ENCODE data around the gene SLC35D2.

The SLC35D2 gene

DNA sequence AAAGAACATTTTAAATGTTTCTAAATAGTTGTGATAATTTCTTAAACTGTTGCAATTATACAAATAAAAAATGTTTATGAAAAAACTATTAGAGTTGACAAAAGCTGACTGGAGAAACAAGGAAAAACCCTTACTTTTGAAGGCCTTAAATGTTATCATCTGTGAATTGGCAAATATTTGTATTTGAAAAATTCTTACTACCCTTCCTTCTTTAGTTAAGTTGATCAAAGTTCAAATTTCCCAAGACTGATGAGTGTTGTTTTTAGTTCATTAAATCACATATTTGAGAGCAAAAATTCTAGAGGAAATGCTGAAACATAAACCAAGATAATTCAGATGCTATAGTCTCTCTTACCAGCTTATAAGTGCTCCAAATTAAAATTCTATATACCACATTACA lies 2.6 kb upstream of the SLC35D2 start:
- FAIRE-seq (no peak), DNase-seq (ENCODE audit: insufficient read length, low spot score) (no peak)
- TF ChIP-seq, protein P1, sequence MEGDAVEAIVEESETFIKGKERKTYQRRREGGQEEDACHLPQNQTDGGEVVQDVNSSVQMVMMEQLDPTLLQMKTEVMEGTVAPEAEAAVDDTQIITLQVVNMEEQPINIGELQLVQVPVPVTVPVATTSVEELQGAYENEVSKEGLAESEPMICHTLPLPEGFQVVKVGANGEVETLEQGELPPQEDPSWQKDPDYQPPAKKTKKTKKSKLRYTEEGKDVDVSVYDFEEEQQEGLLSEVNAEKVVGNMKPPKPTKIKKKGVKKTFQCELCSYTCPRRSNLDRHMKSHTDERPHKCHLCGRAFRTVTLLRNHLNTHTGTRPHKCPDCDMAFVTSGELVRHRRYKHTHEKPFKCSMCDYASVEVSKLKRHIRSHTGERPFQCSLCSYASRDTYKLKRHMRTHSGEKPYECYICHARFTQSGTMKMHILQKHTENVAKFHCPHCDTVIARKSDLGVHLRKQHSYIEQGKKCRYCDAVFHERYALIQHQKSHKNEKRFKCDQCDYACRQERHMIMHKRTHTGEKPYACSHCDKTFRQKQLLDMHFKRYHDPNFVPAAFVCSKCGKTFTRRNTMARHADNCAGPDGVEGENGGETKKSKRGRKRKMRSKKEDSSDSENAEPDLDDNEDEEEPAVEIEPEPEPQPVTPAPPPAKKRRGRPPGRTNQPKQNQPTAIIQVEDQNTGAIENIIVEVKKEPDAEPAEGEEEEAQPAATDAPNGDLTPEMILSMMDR (IDR thresholded peaks at IDR 0.05; ENCODE audit: insufficient read depth, missing control alignments) = no peak

DNA sequence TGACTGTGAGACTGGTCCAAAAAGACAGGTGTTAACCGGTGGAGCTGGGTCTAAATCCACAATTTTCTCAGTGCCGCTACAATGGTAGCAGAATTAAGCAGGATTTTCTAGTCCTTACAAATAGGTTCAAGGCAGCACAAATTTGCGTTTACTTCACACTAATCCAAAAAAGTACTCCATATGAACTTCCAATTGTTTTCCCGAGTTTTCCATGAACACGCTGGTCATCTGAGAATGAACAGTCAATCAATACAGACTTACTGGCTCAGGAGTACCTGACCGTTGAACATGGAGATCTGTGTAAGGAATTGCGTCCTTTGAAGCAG lies 709 bp downstream of the SLC35D2 start:
- TF ChIP-seq, protein P1 (IDR thresholded peaks at IDR 0.05; ENCODE audit: insufficient read depth, missing control alignments) = no peak
- DNase-seq (ENCODE audit: insufficient read length, low spot score) (no peak), FAIRE-seq (no peak)

DNA sequence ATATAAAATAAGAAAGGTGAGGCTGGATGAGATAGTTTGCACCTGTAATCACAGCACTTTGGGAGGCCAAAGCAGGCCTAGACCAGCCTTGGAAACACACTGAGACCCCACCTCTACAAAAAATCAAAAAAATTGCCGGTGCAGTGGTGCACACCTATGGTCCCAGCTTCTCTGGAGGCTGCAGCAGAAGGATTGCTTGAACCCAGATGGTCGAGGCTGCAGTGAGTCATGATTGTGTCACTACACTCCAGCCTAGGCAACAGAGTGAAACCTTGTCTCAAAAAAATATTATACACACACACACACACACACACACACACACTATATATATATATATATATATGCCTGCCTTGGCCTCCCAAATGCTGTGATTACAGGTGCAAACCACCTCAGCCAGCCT lies 1.3 kb downstream of the SLC35D2 start:
- TF ChIP-seq, protein P1 (IDR thresholded peaks at IDR 0.05; ENCODE audit: insufficient read depth, missing control alignments) = no peak
- FAIRE-seq (no peak), DNase-seq (ENCODE audit: insufficient read length, low spot score) (no peak)

DNA sequence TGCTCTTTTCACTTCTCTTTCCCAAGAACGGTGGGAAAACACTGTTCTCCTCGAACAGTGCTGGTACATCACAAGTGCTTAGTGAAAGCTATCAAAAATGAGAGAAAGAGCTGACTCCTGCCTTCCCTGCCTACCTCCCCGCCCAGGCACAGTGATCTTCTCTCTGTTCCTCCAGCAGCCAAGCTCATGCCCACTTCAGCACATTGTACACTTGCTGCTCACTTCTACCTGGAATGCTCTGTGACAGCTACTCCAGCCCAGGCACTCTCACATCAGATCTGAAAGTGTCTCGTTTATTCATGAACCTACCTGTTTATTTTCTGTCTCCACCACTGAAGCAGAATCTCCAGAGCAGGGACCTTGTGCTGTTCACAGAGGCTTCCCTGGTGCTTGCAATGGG lies 1.8 kb downstream of the SLC35D2 start:
- TF ChIP-seq, protein P1 (IDR thresholded peaks at IDR 0.05; ENCODE audit: insufficient read depth, missing control alignments) = no peak
- FAIRE-seq = no peak

DNA sequence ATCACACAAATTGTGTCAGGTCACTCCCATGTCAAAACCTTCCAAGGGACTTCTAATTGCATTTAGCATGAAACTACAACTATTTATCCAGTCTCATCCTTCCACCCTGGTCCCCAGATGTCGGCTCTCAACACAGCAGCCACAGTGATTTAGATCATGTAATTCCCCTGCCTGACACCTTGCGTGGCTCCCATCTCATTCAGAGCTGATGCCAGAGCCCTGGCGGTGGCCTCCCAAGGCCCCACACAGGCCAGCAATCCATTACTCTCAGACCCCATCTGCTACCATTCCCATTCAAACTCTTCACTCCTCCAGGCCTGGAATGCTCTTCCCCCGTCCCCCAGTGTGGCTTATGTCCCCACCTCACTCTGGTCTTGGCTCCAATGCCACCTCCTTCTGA lies 2.4 kb downstream of the SLC35D2 start:
- no peak for FAIRE-seq
- TF ChIP-seq, protein P1 (IDR thresholded peaks at IDR 0.05; ENCODE audit: insufficient read depth, missing control alignments) = no peak

More for the DNA sequence above, 1.8 kb downstream of the SLC35D2 start:
- DNase-seq (ENCODE audit: insufficient read length, low spot score) = no peak

DNA sequence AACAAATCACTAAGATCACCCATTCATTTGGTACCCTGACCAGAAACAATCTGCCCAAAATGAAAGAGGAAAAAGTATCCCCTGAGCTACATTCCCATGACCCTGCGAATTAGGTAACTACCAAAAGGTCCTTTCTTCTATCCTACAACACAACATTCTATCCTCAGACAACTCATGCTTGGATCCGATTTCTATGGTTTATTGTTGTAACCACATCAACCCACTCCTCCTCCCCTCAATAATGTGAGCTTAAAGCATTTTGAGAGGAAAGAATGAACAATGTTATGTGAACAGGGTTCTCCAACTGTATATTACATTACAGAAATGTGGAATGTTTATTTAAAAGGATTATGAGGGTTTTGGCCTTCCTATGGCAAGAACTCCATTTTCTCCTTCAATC lies 4.0 kb downstream of the SLC35D2 start:
- DNase-seq (ENCODE audit: insufficient read length, low spot score) (no peak), FAIRE-seq (no peak)
- TF ChIP-seq, protein P1 (IDR thresholded peaks at IDR 0.05; ENCODE audit: insufficient read depth, missing control alignments) = no peak

More for the DNA sequence above, 2.4 kb downstream of the SLC35D2 start:
- no peak for DNase-seq (ENCODE audit: insufficient read length, low spot score)

DNA sequence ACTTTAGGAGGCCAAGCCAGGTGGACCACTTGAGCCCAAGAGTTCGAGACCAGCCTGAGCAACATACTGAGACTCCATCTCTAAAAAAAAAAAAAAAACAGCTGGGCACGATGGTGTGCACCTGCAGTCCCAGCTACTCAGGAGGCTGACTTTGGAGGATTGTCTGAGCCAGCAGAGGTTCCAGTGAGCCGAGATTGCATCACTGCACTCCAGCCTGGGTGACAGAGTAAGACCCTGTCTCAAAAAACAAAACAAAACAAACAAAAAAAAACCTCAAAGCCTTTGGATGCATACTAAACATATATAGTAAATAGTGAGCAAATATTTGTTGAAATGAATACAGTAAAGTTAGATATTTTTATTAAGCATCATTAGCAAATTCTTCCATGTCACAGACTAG lies 5.3 kb downstream of the SLC35D2 start:
- FAIRE-seq = no peak
- TF ChIP-seq, protein P1 (IDR thresholded peaks at IDR 0.05; ENCODE audit: insufficient read depth, missing control alignments) = no peak
- no peak for DNase-seq (ENCODE audit: insufficient read length, low spot score)
